ENCODE data around the gene ATP13A3.
"Not testable (repeated sequence)": the region's sequence is repeated elsewhere in the genome, so short reads cannot be mapped to it uniquely, and the experiment has no call there.

ATP13A3 gene

GRCh38 chr3:194497799-194498575 lies 11.2 kb upstream of the ATP13A3 start:
- DNase-seq = no peak

GRCh38 chr3:194496217-194496919 lies 9.6 kb upstream of the ATP13A3 start:
- no peak for DNase-seq

DNA sequence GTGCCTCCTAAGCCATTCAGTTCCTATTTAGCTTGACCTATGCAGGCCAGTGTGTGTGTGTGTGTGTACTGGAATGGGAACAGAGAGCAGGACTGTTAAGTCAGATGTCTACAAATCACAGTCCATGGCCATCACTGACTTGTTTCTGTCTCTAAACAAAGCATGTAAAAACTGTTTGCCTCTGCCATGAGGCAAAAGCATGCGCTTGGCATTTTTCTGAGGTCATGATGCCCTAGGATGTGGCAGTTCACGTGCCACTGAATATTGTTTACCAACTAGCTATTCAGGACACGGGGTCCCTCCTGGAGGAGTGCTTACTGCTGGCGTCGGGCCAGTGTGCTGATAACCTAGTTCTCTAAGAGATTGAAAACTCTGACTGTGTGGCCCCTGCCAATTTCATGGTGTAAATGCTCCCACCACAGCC lies 8.2 kb upstream of the ATP13A3 start:
- no peak for DNase-seq

GRCh38 chr3:194493995-194494927 lies 7.5 kb upstream of the ATP13A3 start:
- not testable (repeated sequence) for DNase-seq

- DNase-seq = no peak
Measured at GRCh38 chr3:194492001-194492400, 5.2 kb upstream of the ATP13A3 start.

- DNase-seq = no peak
Measured at GRCh38 chr3:194489736-194490612, 3.2 kb upstream of the ATP13A3 start.

DNA sequence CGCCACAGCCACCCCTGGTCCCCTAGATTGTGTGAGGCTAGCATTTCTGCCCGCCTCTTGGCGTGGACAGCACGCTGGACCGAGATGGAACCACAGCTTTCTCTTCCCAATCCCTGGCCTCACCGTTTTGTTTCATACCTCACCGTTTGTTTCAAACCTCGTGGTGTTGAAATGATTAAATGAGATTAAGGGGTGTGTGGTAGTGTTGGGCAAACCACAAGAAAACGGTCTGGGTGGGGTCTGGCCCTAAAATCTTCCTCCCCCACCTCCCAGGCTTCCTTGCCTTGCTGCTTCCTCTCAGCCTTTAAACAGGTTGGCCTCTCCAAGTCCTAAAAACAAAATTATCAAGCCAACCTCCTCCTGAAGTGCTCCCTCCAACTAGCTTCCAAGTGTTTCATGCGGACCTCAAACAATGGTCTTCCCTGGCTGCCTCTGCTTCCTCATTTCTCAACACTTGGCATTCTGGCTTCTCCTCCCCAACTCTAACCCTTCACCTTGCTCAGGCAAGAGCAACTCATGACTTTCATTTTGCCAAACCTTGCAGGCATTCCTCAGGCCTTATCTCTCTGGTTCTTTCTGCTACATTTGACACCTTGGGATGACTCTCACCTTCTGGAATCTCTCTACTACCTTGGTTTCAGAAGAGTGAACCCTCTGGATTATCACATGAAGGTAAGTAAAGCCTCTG lies 1.4 kb upstream of the ATP13A3 start:
- peak; percentile 18 for DNase-seq

GRCh38 chr3:194487289-194488054 lies 670 bp upstream of the ATP13A3 start:
- DNase-seq = peak; percentile 40

- DNase-seq = peak; percentile 70
Measured at GRCh38 chr3:194485881-194486539, 792 bp downstream of the ATP13A3 start.

GRCh38 chr3:194485468-194485880 lies 1.3 kb downstream of the ATP13A3 start:
- DNase-seq = peak; percentile 27

DNA sequence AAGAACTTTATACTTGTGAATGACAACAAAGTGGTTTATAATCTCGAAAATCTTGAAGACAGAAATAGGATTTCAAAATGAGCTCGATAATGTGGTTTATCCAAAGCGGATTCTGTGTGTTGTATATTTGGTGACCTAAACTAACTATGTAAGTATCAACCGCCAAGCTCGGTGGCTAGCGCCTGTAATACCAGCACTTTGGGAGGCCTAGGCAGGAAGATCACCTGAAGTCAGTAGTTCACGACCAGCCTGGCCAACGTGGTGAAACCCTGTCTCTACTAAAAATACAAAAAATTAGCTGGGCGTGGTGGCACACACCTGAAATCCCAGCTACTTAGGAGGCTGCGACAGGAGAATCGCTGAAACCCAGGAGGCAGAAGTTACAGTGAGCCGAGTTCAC lies 2.2 kb downstream of the ATP13A3 start:
- DNase-seq = no peak

DNA sequence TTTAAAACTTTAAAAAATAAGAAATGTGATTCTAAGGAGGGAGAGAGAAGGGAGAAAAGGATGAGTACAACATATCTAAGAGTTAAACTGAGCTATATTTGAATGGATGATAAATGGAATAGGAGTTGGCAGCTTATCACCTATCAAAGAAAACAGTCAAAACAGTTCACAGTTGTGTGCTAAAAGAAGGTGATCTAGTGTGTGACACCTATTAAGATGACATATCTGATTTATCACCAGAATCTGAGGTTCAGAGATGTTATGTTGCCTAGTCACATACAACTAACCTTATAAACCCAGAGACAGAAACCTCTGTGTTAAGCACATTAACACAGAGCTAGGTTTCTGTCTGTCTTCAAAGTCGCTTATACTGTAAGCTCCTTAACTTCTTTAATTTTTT lies 3.0 kb downstream of the ATP13A3 start:
- no peak for DNase-seq

DNA sequence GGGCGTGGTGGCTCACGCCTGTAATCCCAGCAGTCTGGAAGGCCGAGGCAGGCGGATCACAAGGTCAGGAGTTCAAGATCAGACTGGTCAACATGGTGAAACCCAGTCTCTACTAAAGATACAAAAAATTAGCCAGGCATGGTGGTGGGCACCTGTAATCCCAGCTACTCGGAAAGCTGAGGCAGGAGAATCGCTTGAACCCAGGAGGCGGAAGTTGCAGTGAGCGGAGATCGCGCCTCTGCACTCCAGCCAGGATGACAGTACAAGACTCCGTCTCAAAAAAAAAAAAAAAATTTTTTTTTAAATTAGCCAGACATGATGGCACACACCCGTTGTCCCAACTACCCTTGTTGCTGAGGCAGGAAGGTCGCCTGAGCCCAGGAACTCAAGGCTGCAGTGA lies 4.0 kb downstream of the ATP13A3 start:
- not testable (repeated sequence) for DNase-seq

GRCh38 chr3:194482196-194482593 lies 4.6 kb downstream of the ATP13A3 start:
- DNase-seq = no peak

DNA sequence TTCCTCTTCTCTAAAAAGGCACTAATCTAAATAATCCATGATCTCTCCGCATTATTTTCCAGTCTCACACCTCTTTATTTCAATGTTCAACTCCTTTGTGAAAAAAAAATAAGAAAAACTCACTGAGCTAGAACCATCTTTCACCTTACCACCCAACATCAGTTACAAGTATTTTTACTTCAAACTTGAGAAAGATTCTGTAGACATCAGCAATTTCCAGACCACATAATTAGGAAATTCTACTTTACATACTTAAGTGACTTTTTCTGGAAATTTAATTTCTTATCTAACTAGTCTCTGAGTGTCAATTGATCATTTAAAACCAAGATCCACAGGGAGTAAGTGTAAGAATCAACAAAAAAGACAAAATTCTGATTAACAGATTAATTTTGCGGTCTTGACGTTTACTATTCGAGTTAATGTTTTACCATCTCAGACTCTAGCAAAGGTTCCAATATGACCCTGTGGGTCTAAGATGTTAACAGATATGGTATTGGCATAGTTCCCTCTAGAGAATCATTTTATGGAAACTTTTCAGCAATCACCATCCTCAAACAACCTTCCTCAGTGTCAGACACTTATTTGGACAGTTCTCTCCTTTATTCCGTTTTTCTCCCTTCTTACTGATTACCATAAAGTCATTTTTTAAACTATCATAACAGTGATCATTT lies 5.1 kb downstream of the ATP13A3 start:
- DNase-seq = no peak

DNA sequence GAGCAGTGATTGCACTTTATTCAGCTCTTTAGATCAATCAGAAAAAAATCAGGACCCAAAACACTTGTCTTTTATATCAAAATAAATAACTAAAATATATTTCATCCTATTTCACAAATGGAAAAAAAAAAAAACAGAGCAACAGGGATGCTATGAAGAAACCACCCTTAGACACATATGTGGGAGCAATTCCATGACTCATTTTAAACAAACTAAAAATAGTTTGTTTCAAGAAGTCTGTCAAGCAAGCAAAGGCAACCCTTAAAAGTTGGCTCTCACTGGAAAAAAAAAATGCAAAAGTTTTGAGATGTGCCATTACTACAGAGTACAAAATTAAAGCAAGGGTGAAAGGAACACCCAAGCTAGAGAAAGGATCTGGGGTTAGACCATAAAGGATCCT lies 5.7 kb downstream of the ATP13A3 start:
- DNase-seq = no peak

GRCh38 chr3:194476784-194477183 lies 10.0 kb downstream of the ATP13A3 start:
- DNase-seq = no peak

GRCh38 chr3:194475978-194476377 lies 10.8 kb downstream of the ATP13A3 start:
- DNase-seq = no peak

- no peak for DNase-seq
Measured at GRCh38 chr3:194475138-194475932, 11.5 kb downstream of the ATP13A3 start.
